Keratinocyte (primary cell): ENCODE measurements around the gene ACOXL. TPM values are rescaled to one million over a fixed set of nuclear protein-coding genes. Genes with fewer than 3 reads are reported as not detected.

Experiments
- DNase-seq: peaks from one replicate; pipeline ENCODE4 v3.0.0-alpha.2; 2011; ENCODE audit warnings: low read depth, missing footprints, low spot score
- FAIRE-seq: peaks from 2 replicates; lab custom pipeline; 2011; peaks lifted over from hg19 to GRCh38; lab: Jason Lieb, UNC
- H2AFZ ChIP-seq: 2 replicates; pipeline ENCODE4 v1.6.0; 2012; ENCODE audit warnings: low read length, control low read depth, inconsistent platforms; ENCODE audit not compliant: control insufficient read depth
- H3K27ac ChIP-seq: 2 replicates; pipeline ENCODE4 v1.5.1; 2011; ENCODE audit warnings: low read length; ENCODE audit not compliant: control insufficient read depth, insufficient read depth
- H3K27me3 ChIP-seq: 3 replicates; pipeline ENCODE4 v1.6.0; 2011; ENCODE audit warnings: low read length; ENCODE audit not compliant: control insufficient read depth, insufficient read depth; ENCODE audit errors: extremely low read depth
- H3K36me3 ChIP-seq, 2 experiments: 2 replicates in 1 of 2; 3 replicates in 1 of 2; pipeline ENCODE4 v1.5.1; 2011; ENCODE audit warnings: low read length in 2 of 2, mild to moderate bottlenecking in 1 of 2; ENCODE audit not compliant: control insufficient read depth in 2 of 2, insufficient read depth in 2 of 2; ENCODE audit errors: extremely low read depth in 1 of 2
- H3K4me1 ChIP-seq: 3 replicates; pipeline ENCODE4 v1.5.1; 2011; ENCODE audit warnings: low read length; ENCODE audit not compliant: control insufficient read depth, insufficient read depth; ENCODE audit errors: extremely low read depth
- H3K4me2 ChIP-seq: 3 replicates; pipeline ENCODE4 v1.6.0; 2011; ENCODE audit warnings: low read depth, low read length; ENCODE audit not compliant: control insufficient read depth, insufficient read depth; ENCODE audit errors: extremely low read depth
- H3K4me3 ChIP-seq, 3 experiments: fragments of 200-600 bp in 1 of 3; sonication (generic) in 1 of 3; 2 replicates in 2 of 3; 3 replicates in 1 of 3; pipeline ENCODE4 v1.5.1; 2011 to 2016; ENCODE audit warnings: low read length in 3 of 3, mild to moderate bottlenecking in 3 of 3, control low read depth in 2 of 3, inconsistent platforms in 1 of 3, low read depth in 1 of 3, mixed read lengths in 1 of 3, mixed run types in 1 of 3, moderate library complexity in 1 of 3; ENCODE audit not compliant: control insufficient read depth in 2 of 3, insufficient read depth in 2 of 3; ENCODE audit errors: extremely low read depth in 1 of 3
- H3K79me2 ChIP-seq: 2 replicates; pipeline ENCODE4 v1.6.0; 2012; ENCODE audit warnings: low read length; ENCODE audit not compliant: control insufficient read depth, insufficient read depth
- H3K9ac ChIP-seq: 3 replicates; pipeline ENCODE4 v1.6.0; 2011; ENCODE audit warnings: low read length; ENCODE audit not compliant: control insufficient read depth, insufficient read depth; ENCODE audit errors: extremely low read depth
- H3K9me1 ChIP-seq: 3 replicates; pipeline ENCODE4 v1.6.0; 2011; ENCODE audit warnings: low read length; ENCODE audit not compliant: control insufficient read depth, insufficient read depth; ENCODE audit errors: extremely low read depth
- H3K9me3 ChIP-seq: 2 replicates; pipeline ENCODE4 v1.5.1; 2012; ENCODE audit warnings: low read depth, low read length; ENCODE audit not compliant: control insufficient read depth
- H4K20me1 ChIP-seq: 3 replicates; pipeline ENCODE4 v1.6.0; 2011; ENCODE audit warnings: low read length; ENCODE audit not compliant: control insufficient read depth, insufficient read depth; ENCODE audit errors: extremely low read depth
- EZH2 ChIP-seq: IDR thresholded peaks from one replicate; pipeline ENCODE4 v1.6.1; 2012; ENCODE audit warnings: inconsistent platforms, mild to moderate bottlenecking, low read length, moderate library complexity
- dilution Hi-C: fragments of 300-500 bp; cut with MboI; formaldehyde crosslinking; loops from one replicate; pipeline ENCODE4 v1.7.0; 2020; ENCODE audit warnings: low sequenced_read_pairs; ENCODE audit not compliant: extremely low pct_ligation_motif_present
- polyA plus RNA-seq, 5 experiments: library from polyadenylated mRNA; depleted of rRNA in 3 of 5; stranded (reverse) in 3 of 5; stranded (forward) in 1 of 5; unstranded in 1 of 5; fragments of >200 nt; gene quantifications; 1 replicate in 1 of 5; 2 replicates in 3 of 5; 3 replicates in 1 of 5; pipeline versions ENCODE4 v1.2.1 to v1.2.3, GENCODE V29; 2011 to 2012; ENCODE audit warnings: missing spikeins in 2 of 5, low read depth in 1 of 5, low replicate concordance in 1 of 5
- TF ChIP-seq, protein P1 (sequence below), 3 experiments: IDR thresholded peaks in 1 of 3; conservative IDR thresholded peaks in 1 of 3; optimal IDR thresholded peaks in 1 of 3; 2 replicates in 2 of 3; 3 replicates in 1 of 3; pipeline versions ENCODE3 to v1.5.1; 2011; ENCODE audit warnings: low read length in 3 of 3, mild to moderate bottlenecking in 3 of 3, moderate library complexity in 2 of 3, control low read depth in 1 of 3, inconsistent platforms in 1 of 3; ENCODE audit not compliant: insufficient read depth in 2 of 3; ENCODE audit errors: extremely low read depth in 1 of 3

Gene ACOXL
- polyA plus RNA-seq, 1 donor (not counting 4 experiments of a cell fraction or from before 2014, with no cell fraction given), result 0.04 TPM

DNA sequence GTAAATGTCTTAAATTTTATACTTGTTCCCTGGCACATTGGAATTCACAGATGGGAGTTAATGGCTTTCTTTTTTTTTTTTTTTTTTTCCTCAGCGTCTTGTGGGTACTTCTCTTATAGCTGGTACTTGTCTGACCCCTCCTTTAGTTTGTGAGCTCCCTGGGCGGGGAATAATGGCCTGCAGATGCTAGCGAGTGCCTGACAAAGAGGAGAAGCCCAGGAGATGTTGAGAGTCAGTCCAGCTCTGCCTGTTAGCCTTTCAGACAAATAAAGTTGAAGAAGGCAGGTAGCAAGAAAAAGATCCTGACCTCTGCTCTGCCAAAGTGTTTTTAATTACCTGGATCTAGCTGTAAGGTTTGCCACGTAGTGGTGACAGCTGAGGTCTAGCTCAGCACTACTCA is 395.0 kb downstream of the ACOXL start:
- H3K36me3 ChIP-seq, result peaks cover 0 to 4% of the 10 kb centered on the region in 2 experiments
- dilution Hi-C loops, result no loop called here

GRCh38 chr2:111128096-111128495 is 395.7 kb downstream of the ACOXL start:
- H3K4me1 ChIP-seq, result peaks cover 2% of the 10 kb centered on the region
- TF ChIP-seq EZH2, result no peak
- TF ChIP-seq, protein P1, sequence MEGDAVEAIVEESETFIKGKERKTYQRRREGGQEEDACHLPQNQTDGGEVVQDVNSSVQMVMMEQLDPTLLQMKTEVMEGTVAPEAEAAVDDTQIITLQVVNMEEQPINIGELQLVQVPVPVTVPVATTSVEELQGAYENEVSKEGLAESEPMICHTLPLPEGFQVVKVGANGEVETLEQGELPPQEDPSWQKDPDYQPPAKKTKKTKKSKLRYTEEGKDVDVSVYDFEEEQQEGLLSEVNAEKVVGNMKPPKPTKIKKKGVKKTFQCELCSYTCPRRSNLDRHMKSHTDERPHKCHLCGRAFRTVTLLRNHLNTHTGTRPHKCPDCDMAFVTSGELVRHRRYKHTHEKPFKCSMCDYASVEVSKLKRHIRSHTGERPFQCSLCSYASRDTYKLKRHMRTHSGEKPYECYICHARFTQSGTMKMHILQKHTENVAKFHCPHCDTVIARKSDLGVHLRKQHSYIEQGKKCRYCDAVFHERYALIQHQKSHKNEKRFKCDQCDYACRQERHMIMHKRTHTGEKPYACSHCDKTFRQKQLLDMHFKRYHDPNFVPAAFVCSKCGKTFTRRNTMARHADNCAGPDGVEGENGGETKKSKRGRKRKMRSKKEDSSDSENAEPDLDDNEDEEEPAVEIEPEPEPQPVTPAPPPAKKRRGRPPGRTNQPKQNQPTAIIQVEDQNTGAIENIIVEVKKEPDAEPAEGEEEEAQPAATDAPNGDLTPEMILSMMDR (optimal IDR thresholded peaks at IDR 0.05 in 1 of 3, IDR thresholded peaks at IDR 0.05 in 1 of 3, conservative IDR thresholded peaks at IDR 0.05 in 1 of 3; ENCODE audit: extremely low read depth in 1 of 3, insufficient read depth in 2 of 3, low read length in 3 of 3), result no peak
- no peaks in the 10 kb centered on the region for H3K27me3 ChIP-seq
- no peak overlapping the region for H3K4me3 ChIP-seq
- DNase-seq (no peak), FAIRE-seq (no peak)
- no peaks in the 10 kb centered on the region for H3K9me1 ChIP-seq
- dilution Hi-C loops, result no loop called here
- H3K79me2 ChIP-seq, result peaks cover 1% of the 10 kb centered on the region
- no peak overlapping the region for H2AFZ ChIP-seq
- no peak overlapping the region for H3K9ac ChIP-seq
- no peak overlapping the region for H3K27ac ChIP-seq
- no peaks in the 10 kb centered on the region for H3K9me3 ChIP-seq
- peaks cover 0 to 4% of the 10 kb centered on the region in 2 experiments for H3K36me3 ChIP-seq
- H3K4me2 ChIP-seq, result no peak overlapping the region
- no peaks in the 10 kb centered on the region for H4K20me1 ChIP-seq

More for the DNA sequence above, 395.0 kb downstream of the ACOXL start:
- Histone ChIP-seq H3K9me1 (no peaks in the 10 kb centered on the region), H3K27me3 (no peaks in the 10 kb centered on the region), H3K9me3 (no peaks in the 10 kb centered on the region), H3K4me3 (no peak overlapping the region), H3K9ac (no peak overlapping the region), H3K27ac (no peak overlapping the region), H3K4me2 (no peak overlapping the region), H2AFZ (no peak overlapping the region), H4K20me1 (no peaks in the 10 kb centered on the region), H3K79me2 (peaks cover 6% of the 10 kb centered on the region), H3K4me1 (peaks cover 2% of the 10 kb centered on the region)
- no peak for FAIRE-seq
- no peak for TF ChIP-seq EZH2
- TF ChIP-seq, protein P1 (optimal IDR thresholded peaks at IDR 0.05 in 1 of 3, IDR thresholded peaks at IDR 0.05 in 1 of 3, conservative IDR thresholded peaks at IDR 0.05 in 1 of 3; ENCODE audit: extremely low read depth in 1 of 3, insufficient read depth in 2 of 3, low read length in 3 of 3), result no peak
- no peak for DNase-seq
